IMR-90 (cell line): ENCODE data around the gene DESI2. TPM values are rescaled to one million over a fixed set of nuclear protein-coding genes. Genes with fewer than 3 reads are reported as not detected.
A peak's percentile ranks its signal among the peaks of the same experiment; 100 is the strongest.

Experiments used
- ATAC-seq: fragments of 200-7000 bp; cut with Tn5 transposase; 2 replicates; pipeline ENCODE4 v1.9.1; 2020; ENCODE audit warnings: low read depth, mild to moderate bottlenecking, moderate library complexity
- BruUV-seq: library from RNA; stranded (reverse); fragments of 400-500 nt; replicated peaks from 2 replicates; lab custom pipeline; 2021; lab: Mats Ljungman, UMichigan
- CTCF ChIA-PET: fragments of 300-600 bp; formaldehyde crosslinking; extraction: SDS; loops from one replicate; lab custom pipeline; 2021; ENCODE audit warnings: antibody characterized with exemption; lab: Yijun Ruan, JAX
- POLR2A ChIA-PET: fragments of 300-600 bp; sonication (Branson Sonifier 250); formaldehyde crosslinking; loops from one replicate; lab custom pipeline; 2022; ENCODE audit warnings: antibody characterized with exemption; ENCODE audit not compliant: unreplicated experiment; lab: Charles Lee
- DNase-seq: peaks from one replicate; pipeline ENCODE4 v3.0.0; 2013
- H2AFZ ChIP-seq: replicated peaks from 2 replicates; pipeline ENCODE3; 2013; ENCODE audit warnings: low read length, mild to moderate bottlenecking; ENCODE audit not compliant: poor library complexity
- H2AK5ac ChIP-seq: 2 replicates; pipeline ENCODE4 v1.6.1; 2013; ENCODE audit warnings: low read depth, low read length, inconsistent platforms
- H2AK9ac ChIP-seq: replicated peaks from 2 replicates; pipeline ENCODE3; 2013; ENCODE audit warnings: mild to moderate bottlenecking, low read depth, low read length, moderate library complexity; ENCODE audit not compliant: poor library complexity
- H2BK120ac ChIP-seq: 2 replicates; pipeline ENCODE4 v1.6.1; 2013; ENCODE audit warnings: low read depth, low read length, inconsistent platforms
- H2BK15ac ChIP-seq: 3 replicates; pipeline ENCODE4 v1.6.1; 2013; ENCODE audit warnings: low read depth, low read length, inconsistent platforms
- H2BK20ac ChIP-seq: 2 replicates; pipeline ENCODE4 v1.6.1; 2013; ENCODE audit warnings: low read depth, mild to moderate bottlenecking, inconsistent platforms, low read length, moderate library complexity
- H2BK5ac ChIP-seq: 2 replicates; pipeline ENCODE4 v1.6.1; 2013; ENCODE audit warnings: mild to moderate bottlenecking, low read depth, low read length, inconsistent platforms; ENCODE audit not compliant: poor library complexity, severe bottlenecking
- H3K14ac ChIP-seq: replicated peaks from 2 replicates; pipeline ENCODE4 v1.6.1; 2013; ENCODE audit warnings: low read depth, low read length, inconsistent platforms
- H3K18ac ChIP-seq: 2 replicates; pipeline ENCODE4 v1.6.1; 2013; ENCODE audit warnings: low read depth, low read length, control low read depth
- H3K23ac ChIP-seq: 2 replicates; pipeline ENCODE4 v1.6.1; 2013; ENCODE audit warnings: low read depth, low read length, inconsistent platforms
- H3K27ac ChIP-seq: 2 replicates; pipeline ENCODE4 v1.5.1; 2013; ENCODE audit warnings: mild to moderate bottlenecking, control low read depth, low read length; ENCODE audit not compliant: insufficient read depth
- H3K27me3 ChIP-seq: 2 replicates; pipeline ENCODE4 v1.6.1; 2013; ENCODE audit warnings: low read length; ENCODE audit not compliant: control insufficient read depth, insufficient read depth
- H3K36me3 ChIP-seq: 2 replicates; pipeline ENCODE4 v1.6.1; 2013; ENCODE audit warnings: low read length, mixed read lengths; ENCODE audit not compliant: control insufficient read depth, insufficient read depth
- H3K4ac ChIP-seq: 2 replicates; pipeline ENCODE4 v1.6.1; 2013; ENCODE audit warnings: low read depth, low read length, inconsistent platforms
- H3K4me1 ChIP-seq: 2 replicates; pipeline ENCODE4 v1.6.1; 2013; ENCODE audit warnings: low read length, mixed read lengths; ENCODE audit not compliant: control insufficient read depth, insufficient read depth
- H3K4me2 ChIP-seq: 2 replicates; pipeline ENCODE4 v1.6.1; 2013; ENCODE audit warnings: low read depth, mild to moderate bottlenecking, control low read depth, low read length, moderate library complexity
- H3K4me3 ChIP-seq: 2 replicates; pipeline ENCODE4 v1.5.1; 2013; ENCODE audit warnings: low read depth, mild to moderate bottlenecking, control low read depth, low read length, moderate library complexity; ENCODE audit not compliant: insufficient read depth
- H3K56ac ChIP-seq: 2 replicates; pipeline ENCODE4 v1.6.1; 2013; ENCODE audit warnings: low read length, inconsistent platforms; ENCODE audit not compliant: insufficient read depth; ENCODE audit errors: extremely low read depth
- H3K79me1 ChIP-seq, 2 experiments: 2 replicates each; pipeline ENCODE4 v1.6.1; 2013; ENCODE audit warnings: low read length in 2 of 2, inconsistent platforms in 1 of 2, low read depth in 1 of 2
- H3K9ac ChIP-seq: 2 replicates; pipeline ENCODE4 v1.6.1; 2013; ENCODE audit warnings: low read depth, low read length, control low read depth
- H3K9me1 ChIP-seq: 2 replicates; pipeline ENCODE4 v1.6.1; 2013; ENCODE audit warnings: low read length, inconsistent platforms; ENCODE audit not compliant: insufficient read depth
- H3K9me3 ChIP-seq: 2 replicates; pipeline ENCODE4 v1.6.1; 2013; ENCODE audit warnings: low read length; ENCODE audit not compliant: control insufficient read depth, insufficient read depth
- H4K20me1 ChIP-seq: 2 replicates; pipeline ENCODE4 v1.6.1; 2013; ENCODE audit warnings: low read length, inconsistent platforms; ENCODE audit not compliant: insufficient read depth
- H4K5ac ChIP-seq: 2 replicates; pipeline ENCODE4 v1.6.1; 2013; ENCODE audit warnings: mild to moderate bottlenecking, low read depth, low read length, control low read depth
- H4K8ac ChIP-seq, 2 experiments: 2 replicates each; pipeline ENCODE4 v1.6.1; 2013; ENCODE audit warnings: low read depth in 2 of 2, low read length in 2 of 2, control low read depth in 1 of 2, inconsistent platforms in 1 of 2
- H4K91ac ChIP-seq: 2 replicates; pipeline ENCODE4 v1.6.1; 2013; ENCODE audit warnings: low read depth, low read length, inconsistent platforms; ENCODE audit not compliant: insufficient read depth
- CEBPB ChIP-seq: IDR thresholded peaks from 2 replicates; pipeline ENCODE4 v1.6.1; 2012; ENCODE audit warnings: low read depth, low read length, improper control_type of control experiment
- MAZ ChIP-seq: IDR thresholded peaks from 2 replicates; pipeline ENCODE4 v1.6.1; 2012; ENCODE audit warnings: low read depth, mild to moderate bottlenecking, low read length, improper control_type of control experiment, moderate library complexity, borderline replicate concordance
- POLR2A ChIP-seq: IDR thresholded peaks from 2 replicates; pipeline ENCODE4 v1.6.1; 2012; ENCODE audit warnings: mild to moderate bottlenecking, low read depth, low read length
- WGBS, 2 experiments: methylation state at CpG; one replicate each; pipeline versions ENCODE4 v1.1.5 to v1.1.7; 2013; ENCODE audit warnings: missing lambda C conversion rate in 2 of 2; ENCODE audit not compliant: insufficient read length in 1 of 2; ENCODE audit errors: extremely low coverage in 2 of 2; 5-methylcytosine and 5-hydroxymethylcytosine counted together
- dilution Hi-C: fragments of 300-500 bp; cut with HindIII; formaldehyde crosslinking; loops from one replicate; pipeline ENCODE4 v1.14.3; 2018; ENCODE audit warnings: low sequenced_read_pairs; ENCODE audit not compliant: unreplicated experiment
- in situ Hi-C: fragments of 300-500 bp; cut with MboI; formaldehyde crosslinking; loops from 3 replicates; pipeline ENCODE4 v1.14.3; 2019; ENCODE audit warnings: low sequenced_read_pairs, inconsistent platforms, mixed read lengths
- intact Hi-C: fragments of 100-400 bp; cut with micrococcal nuclease; formaldehyde crosslinking; loops from 2 replicates; pipeline ENCODE4 v1.10.0; 2022
- polyA plus RNA-seq, 3 experiments: library from polyadenylated mRNA; depleted of rRNA; stranded (reverse); fragments of >200 nt; gene quantifications; 2 replicates each; pipeline ENCODE4 v1.2.3, GENCODE V29; 2012; ENCODE audit warnings: low replicate concordance in 1 of 3
- total RNA-seq: library from RNA; depleted of rRNA; stranded (reverse); fragments of >200 nt; gene quantifications from 2 replicates; pipeline ENCODE4 v1.2.3, GENCODE V29; 2012
- TF ChIP-seq, protein P1 (sequence below): fragments of 150-350 bp; IDR thresholded peaks from 2 replicates; pipeline ENCODE4 v1.6.1; 2016; ENCODE audit warnings: low read depth, mild to moderate bottlenecking, low read length, moderate library complexity, borderline replicate concordance

Gene DESI2
- total and polyA plus RNA-seq, 2 of the 4 experiments (the other 2 are of a cell fraction): 19.0 to 43.6 TPM

DNA sequence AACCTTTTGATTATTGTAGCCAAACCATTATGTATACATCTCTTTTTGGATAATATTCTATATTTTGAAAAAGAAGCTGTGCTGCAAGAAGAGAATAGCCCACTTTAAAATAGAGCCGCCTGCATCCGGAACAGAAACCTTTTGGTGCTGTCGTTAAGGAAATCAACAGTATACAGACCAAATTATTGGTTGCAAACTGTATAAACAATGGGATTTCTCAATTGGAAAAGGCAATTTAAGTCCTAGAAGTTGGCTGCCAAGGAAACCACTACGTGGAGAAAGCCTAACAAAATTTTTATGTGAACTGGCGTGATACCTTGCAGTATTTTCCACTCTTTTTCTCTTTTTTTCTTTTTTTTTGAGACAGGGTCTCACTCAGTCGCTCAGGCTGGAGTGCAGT lies 25.8 kb downstream of the DESI2 start:
- no peak for TF ChIP-seq MAZ
- no peak for TF ChIP-seq CEBPB
- TF ChIP-seq POLR2A: no peak
- TF ChIP-seq, protein P1, sequence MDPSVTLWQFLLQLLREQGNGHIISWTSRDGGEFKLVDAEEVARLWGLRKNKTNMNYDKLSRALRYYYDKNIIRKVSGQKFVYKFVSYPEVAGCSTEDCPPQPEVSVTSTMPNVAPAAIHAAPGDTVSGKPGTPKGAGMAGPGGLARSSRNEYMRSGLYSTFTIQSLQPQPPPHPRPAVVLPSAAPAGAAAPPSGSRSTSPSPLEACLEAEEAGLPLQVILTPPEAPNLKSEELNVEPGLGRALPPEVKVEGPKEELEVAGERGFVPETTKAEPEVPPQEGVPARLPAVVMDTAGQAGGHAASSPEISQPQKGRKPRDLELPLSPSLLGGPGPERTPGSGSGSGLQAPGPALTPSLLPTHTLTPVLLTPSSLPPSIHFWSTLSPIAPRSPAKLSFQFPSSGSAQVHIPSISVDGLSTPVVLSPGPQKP: no peak
- no peak overlapping the region for H2BK5ac ChIP-seq
- no peak overlapping the region; the same call in 1 of the 2 replicates for H3K4me2 ChIP-seq
- H3K27me3 ChIP-seq: no peaks in the 10 kb centered on the region
- WGBS, 2 experiments: no CpG with 5 or more reads among the region's 6 CpGs
- intact Hi-C loops (no loop called here), in situ Hi-C loops (no loop called here), dilution Hi-C loops (no loop called here)
- peaks cover 1% of the 10 kb centered on the region; the same call in 1 of the 2 replicates for H3K36me3 ChIP-seq
- DNase-seq: peak; percentile 8
- BruUV-seq: no TSS peak
- H2BK120ac ChIP-seq: no peak overlapping the region
- H3K27ac ChIP-seq: no peak overlapping the region
- 0 out of 2 replicates have a peak, but pooled peaks cover 6% of the 10 kb centered on the region for H3K9me1 ChIP-seq
- H2BK20ac ChIP-seq: no peak overlapping the region
- H3K14ac ChIP-seq: no peak overlapping the region
- no peak overlapping the region for H4K91ac ChIP-seq
- no peak overlapping the region for H3K4ac ChIP-seq
- CTCF ChIA-PET: no interaction called here
- no peak for ATAC-seq
- no peak overlapping the region for H3K9ac ChIP-seq
- H2AFZ ChIP-seq: no peak overlapping the region
- H4K8ac ChIP-seq: no peak overlapping the region
- no peak overlapping the region for H3K23ac ChIP-seq
- no peak overlapping the region for H2BK15ac ChIP-seq
- peaks cover 34 to 43% of the 10 kb centered on the region in 2 experiments for H3K79me1 ChIP-seq
- H2AK9ac ChIP-seq: no peak overlapping the region
- no peak overlapping the region for H4K5ac ChIP-seq
- H3K4me3 ChIP-seq: no peak overlapping the region
- H3K56ac ChIP-seq: no peak overlapping the region
- no peak overlapping the region for H3K18ac ChIP-seq
- no peaks in the 10 kb centered on the region; the same call in none of the 2 replicates for H3K4me1 ChIP-seq
- no peak overlapping the region for H2AK5ac ChIP-seq
- H3K9me3 ChIP-seq: no peaks in the 10 kb centered on the region
- peaks cover 3% of the 10 kb centered on the region for H4K20me1 ChIP-seq
- POLR2A ChIA-PET: no interaction called here
